Measurements from ENCODE around the gene DLG1. TPM values are rescaled to one million over a fixed set of nuclear protein-coding genes. Genes with fewer than 3 reads are reported as not detected.

The DLG1 gene
- total and polyA plus RNA-seq, 2 donors = 37.6 to 40.4 TPM

DNA sequence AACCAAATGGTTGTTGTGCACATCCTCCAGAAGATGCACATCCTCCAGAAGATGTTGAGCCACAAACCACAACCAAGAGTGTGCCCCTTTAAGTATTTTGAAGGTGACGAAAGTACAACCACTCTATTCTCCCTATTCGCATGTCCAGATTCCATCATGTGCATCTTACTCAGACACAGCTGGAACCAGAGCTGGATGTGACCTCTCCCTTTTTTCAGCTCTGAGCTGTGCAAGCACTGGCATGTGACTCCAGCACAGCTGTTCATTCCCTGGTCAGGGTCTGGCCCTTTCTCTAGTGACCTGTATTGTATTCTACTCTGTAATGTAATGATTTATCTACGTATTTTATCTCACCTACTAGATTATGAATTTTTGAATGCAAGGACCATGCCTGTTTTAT is 29.3 kb upstream of the DLG1 start:
- 37% methylated on average over 3 of the region's 3 CpGs for WGBS
- Histone ChIP-seq H3K27ac (ENCODE audit: low read depth in 1 of 2, low read length in 1 of 2) (no peak overlapping the region), H3K4me3 (ENCODE audit: low read length in 2 of 2) (no peak overlapping the region), H3K27me3 (ENCODE audit: control insufficient read depth in 2 of 2, insufficient read depth in 1 of 2, low read length in 1 of 2) (no peaks in the 10 kb centered on the region), H3K9me3 (ENCODE audit: control insufficient read depth in 2 of 2, insufficient read depth in 1 of 2, low read length in 1 of 2) (peaks cover 0 to 1% of the 10 kb centered on the region in 2 donors), H3K36me3 (ENCODE audit: control insufficient read depth in 2 of 2, insufficient read depth in 2 of 2, low read length in 1 of 2) (no peaks in the 10 kb centered on the region), H3K4me1 (ENCODE audit: control insufficient read depth in 2 of 2, insufficient read depth in 2 of 2, low read length in 2 of 2) (no peaks in the 10 kb centered on the region)
- no peak for DNase-seq (ENCODE audit: low read depth in 6 of 9, low spot score in 9 of 9)

DNA sequence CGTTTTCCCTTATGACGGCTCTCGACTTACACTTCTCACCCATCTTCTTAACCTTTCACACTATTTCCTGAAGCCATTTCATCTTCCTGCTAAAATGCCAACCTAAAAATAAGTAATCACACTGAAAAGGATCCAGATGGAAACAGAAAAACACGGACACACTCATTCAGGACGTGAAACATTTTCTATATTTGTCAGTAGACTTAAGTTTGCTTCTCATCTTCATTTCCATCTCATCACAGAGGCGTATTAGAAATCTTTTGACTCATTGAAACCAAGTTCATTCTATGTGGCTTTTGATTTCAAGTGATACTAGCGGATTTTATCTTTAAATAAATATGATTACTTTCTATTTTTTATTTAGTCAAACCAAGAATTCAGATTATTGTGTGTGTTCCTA is 27.4 kb upstream of the DLG1 start:
- DNase-seq (ENCODE audit: low read depth in 6 of 9, low spot score in 9 of 9) = no peak
- Histone ChIP-seq H3K27ac (ENCODE audit: low read depth in 1 of 2, low read length in 1 of 2) (no peak overlapping the region), H3K9me3 (ENCODE audit: control insufficient read depth in 2 of 2, insufficient read depth in 1 of 2, low read length in 1 of 2) (peaks cover 0 to 1% of the 10 kb centered on the region in 2 donors), H3K36me3 (ENCODE audit: control insufficient read depth in 2 of 2, insufficient read depth in 2 of 2, low read length in 1 of 2) (no peaks in the 10 kb centered on the region), H3K27me3 (ENCODE audit: control insufficient read depth in 2 of 2, insufficient read depth in 1 of 2, low read length in 1 of 2) (no peaks in the 10 kb centered on the region), H3K4me1 (ENCODE audit: control insufficient read depth in 2 of 2, insufficient read depth in 2 of 2, low read length in 2 of 2) (no peaks in the 10 kb centered on the region), H3K4me3 (ENCODE audit: low read length in 2 of 2) (no peak overlapping the region)
- 93% methylated on average over 7 of the region's 7 CpGs for WGBS

DNA sequence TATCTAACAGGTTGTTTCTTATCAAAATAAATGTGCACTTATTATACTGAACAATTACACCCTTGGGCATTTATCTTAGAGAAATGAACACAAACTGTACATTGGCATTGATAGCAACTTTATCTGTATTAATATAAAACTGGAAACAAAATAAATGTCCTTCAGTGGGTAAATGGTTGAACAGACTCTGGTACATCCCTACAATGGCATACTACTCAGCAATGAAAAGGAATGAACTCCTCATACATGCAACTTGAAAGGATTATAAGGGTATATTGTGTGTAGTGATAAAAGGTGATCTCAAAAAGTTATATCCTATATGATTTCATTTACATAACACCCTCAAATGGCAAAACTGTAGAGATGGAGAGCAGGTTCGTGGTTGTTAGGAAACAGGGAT is 23.7 kb upstream of the DLG1 start:
- H3K4me3 ChIP-seq (ENCODE audit: low read length in 2 of 2) = no peak overlapping the region
- H3K27me3 ChIP-seq (ENCODE audit: control insufficient read depth in 2 of 2, insufficient read depth in 1 of 2, low read length in 1 of 2) = peaks cover 0 to 2% of the 10 kb centered on the region in 2 donors
- no peaks in the 10 kb centered on the region for H3K4me1 ChIP-seq (ENCODE audit: control insufficient read depth in 2 of 2, insufficient read depth in 2 of 2, low read length in 2 of 2)
- DNase-seq (ENCODE audit: low read depth in 6 of 9, low spot score in 9 of 9) = no peak
- peaks cover 0 to 1% of the 10 kb centered on the region in 2 donors for H3K9me3 ChIP-seq (ENCODE audit: control insufficient read depth in 2 of 2, insufficient read depth in 1 of 2, low read length in 1 of 2)
- no peaks in the 10 kb centered on the region for H3K36me3 ChIP-seq (ENCODE audit: control insufficient read depth in 2 of 2, insufficient read depth in 2 of 2, low read length in 1 of 2)
- H3K27ac ChIP-seq (ENCODE audit: low read depth in 1 of 2, low read length in 1 of 2) = no peak overlapping the region
- WGBS = 95% methylated on average over 1 of the region's 1 CpG

DNA sequence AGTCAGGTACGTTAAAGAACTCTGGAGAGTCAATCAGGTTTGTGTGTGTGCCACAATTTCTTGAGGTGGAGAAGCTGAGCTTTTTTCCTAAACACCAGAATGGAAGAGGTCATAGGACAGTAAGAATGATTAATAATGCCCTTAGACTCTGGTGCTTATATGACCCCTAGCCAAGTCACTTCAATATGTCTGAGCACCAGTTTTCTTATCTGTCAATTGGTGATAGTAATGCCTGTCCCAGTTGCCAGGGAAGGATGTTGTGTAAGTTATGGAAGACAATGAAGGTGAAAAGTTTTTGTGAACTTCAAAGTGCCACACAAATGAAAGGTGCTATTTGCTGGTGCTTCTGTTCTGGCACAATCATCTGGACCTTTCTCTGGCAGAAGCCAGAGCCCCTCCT is 22.2 kb upstream of the DLG1 start:
- Histone ChIP-seq H3K27me3 (ENCODE audit: control insufficient read depth in 2 of 2, insufficient read depth in 1 of 2, low read length in 1 of 2) (peaks cover 0 to 4% of the 10 kb centered on the region in 2 donors), H3K4me3 (ENCODE audit: low read length in 2 of 2) (no peak overlapping the region), H3K27ac (ENCODE audit: low read depth in 1 of 2, low read length in 1 of 2) (no peak overlapping the region), H3K9me3 (ENCODE audit: control insufficient read depth in 2 of 2, insufficient read depth in 1 of 2, low read length in 1 of 2) (peaks cover 0 to 1% of the 10 kb centered on the region in 2 donors), H3K36me3 (ENCODE audit: control insufficient read depth in 2 of 2, insufficient read depth in 2 of 2, low read length in 1 of 2) (no peaks in the 10 kb centered on the region), H3K4me1 (ENCODE audit: control insufficient read depth in 2 of 2, insufficient read depth in 2 of 2, low read length in 2 of 2) (no peaks in the 10 kb centered on the region)
- no peak for DNase-seq (ENCODE audit: low read depth in 6 of 9, low spot score in 9 of 9)
- WGBS = 83% methylated on average over 1 of the region's 1 CpG

DNA sequence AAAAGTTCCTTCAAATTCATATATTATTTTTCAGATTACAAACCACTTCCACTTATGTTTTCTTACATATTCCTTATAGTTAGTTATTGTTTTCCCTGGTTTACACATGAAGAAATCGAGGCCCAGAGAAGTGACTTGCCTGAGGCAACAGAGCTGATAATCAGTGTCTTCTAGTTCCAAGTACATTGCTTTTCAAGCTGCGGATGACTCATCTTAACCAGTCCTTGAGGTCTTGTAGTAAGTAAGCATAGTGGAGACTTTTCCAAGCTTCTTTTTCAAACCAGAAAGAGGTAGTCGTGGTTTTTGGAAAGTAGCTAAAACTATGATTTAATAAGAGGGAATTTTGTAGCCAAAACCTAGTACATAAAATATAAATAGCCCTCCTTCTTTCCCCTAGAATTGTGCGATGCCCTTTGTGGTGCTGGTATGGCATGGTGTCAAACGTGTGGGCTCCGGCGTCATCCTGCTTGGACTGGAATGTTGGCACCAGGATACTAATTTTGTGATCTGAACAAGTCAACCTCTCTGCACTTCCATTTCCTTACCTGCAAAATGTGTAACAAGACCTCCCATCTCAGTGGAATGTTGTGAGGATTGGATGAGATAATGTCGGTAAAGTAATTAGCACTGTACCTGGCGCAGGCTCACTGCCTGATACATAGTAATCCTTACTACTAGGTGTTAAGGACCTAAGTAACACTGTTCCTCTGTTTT is 19.0 kb upstream of the DLG1 start:
- H3K36me3 ChIP-seq (ENCODE audit: control insufficient read depth in 2 of 2, insufficient read depth in 2 of 2, low read length in 1 of 2) = no peaks in the 10 kb centered on the region
- peaks cover 0 to 4% of the 10 kb centered on the region in 2 donors for H3K27me3 ChIP-seq (ENCODE audit: control insufficient read depth in 2 of 2, insufficient read depth in 1 of 2, low read length in 1 of 2)
- H3K27ac ChIP-seq (ENCODE audit: low read depth in 1 of 2, low read length in 1 of 2) = no peak overlapping the region
- no peak for DNase-seq (ENCODE audit: low read depth in 6 of 9, low spot score in 9 of 9)
- no peak overlapping the region for H3K4me3 ChIP-seq (ENCODE audit: low read length in 2 of 2)
- WGBS = 93% methylated on average over 9 of the region's 9 CpGs
- no peaks in the 10 kb centered on the region for H3K4me1 ChIP-seq (ENCODE audit: control insufficient read depth in 2 of 2, insufficient read depth in 2 of 2, low read length in 2 of 2)
- no peaks in the 10 kb centered on the region for H3K9me3 ChIP-seq (ENCODE audit: control insufficient read depth in 2 of 2, insufficient read depth in 1 of 2, low read length in 1 of 2)

DNA sequence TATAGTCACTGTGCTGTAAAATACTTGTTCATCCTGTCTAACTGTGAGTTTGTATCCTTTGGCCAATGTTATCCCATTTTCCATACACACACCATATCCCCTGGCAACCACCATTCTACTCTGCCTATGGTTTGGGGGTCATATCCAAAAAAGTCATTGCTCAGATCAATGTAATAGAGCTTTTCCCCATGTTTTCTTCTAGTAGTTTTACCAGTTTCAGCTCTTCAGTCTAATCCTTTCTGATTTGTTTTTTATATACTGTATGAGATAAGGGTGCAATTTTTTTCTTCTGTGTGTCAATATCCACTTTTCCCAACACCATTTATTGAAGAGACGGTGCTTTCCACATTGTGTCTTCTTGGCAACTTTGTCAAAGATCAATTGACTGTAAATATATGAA is 14.0 kb upstream of the DLG1 start:
- 100% methylated on average over 1 of the region's 1 CpG for WGBS

DNA sequence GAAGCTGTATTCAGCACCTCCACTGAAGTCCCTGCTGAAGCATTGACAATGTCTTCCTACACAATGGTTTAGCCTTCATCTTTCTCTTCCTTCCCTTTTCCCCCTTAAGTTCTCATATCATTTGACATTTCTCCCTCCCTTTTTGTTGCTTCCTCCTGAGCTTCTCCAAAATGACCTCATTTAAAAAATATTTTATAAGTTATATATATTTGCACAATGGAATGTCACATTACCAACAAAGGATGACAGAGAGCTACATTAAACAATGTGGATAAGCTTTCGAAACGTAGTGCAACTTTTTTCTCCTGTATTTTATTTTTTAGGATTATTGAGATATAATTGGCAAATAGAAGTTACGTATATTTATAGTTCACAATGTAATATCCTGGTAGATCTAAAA is 13.2 kb upstream of the DLG1 start:
- Histone ChIP-seq H3K9me3 (ENCODE audit: control insufficient read depth in 2 of 2, insufficient read depth in 1 of 2, low read length in 1 of 2) (no peaks in the 10 kb centered on the region), H3K4me3 (ENCODE audit: low read length in 2 of 2) (no peak overlapping the region), H3K27ac (ENCODE audit: low read depth in 1 of 2, low read length in 1 of 2) (no peak overlapping the region), H3K27me3 (ENCODE audit: control insufficient read depth in 2 of 2, insufficient read depth in 1 of 2, low read length in 1 of 2) (peaks cover 0 to 2% of the 10 kb centered on the region in 2 donors), H3K4me1 (ENCODE audit: control insufficient read depth in 2 of 2, insufficient read depth in 2 of 2, low read length in 2 of 2) (no peaks in the 10 kb centered on the region), H3K36me3 (ENCODE audit: control insufficient read depth in 2 of 2, insufficient read depth in 2 of 2, low read length in 1 of 2) (no peaks in the 10 kb centered on the region)
- 98% methylated on average over 3 of the region's 3 CpGs for WGBS
- no peak for DNase-seq (ENCODE audit: low read depth in 6 of 9, low spot score in 9 of 9)

More for the DNA sequence above, 14.0 kb upstream of the DLG1 start:
- Histone ChIP-seq H3K9me3 (ENCODE audit: control insufficient read depth in 2 of 2, insufficient read depth in 1 of 2, low read length in 1 of 2) (no peaks in the 10 kb centered on the region), H3K36me3 (ENCODE audit: control insufficient read depth in 2 of 2, insufficient read depth in 2 of 2, low read length in 1 of 2) (no peaks in the 10 kb centered on the region), H3K27ac (ENCODE audit: low read depth in 1 of 2, low read length in 1 of 2) (no peak overlapping the region), H3K4me3 (ENCODE audit: low read length in 2 of 2) (no peak overlapping the region), H3K4me1 (ENCODE audit: control insufficient read depth in 2 of 2, insufficient read depth in 2 of 2, low read length in 2 of 2) (no peaks in the 10 kb centered on the region), H3K27me3 (ENCODE audit: control insufficient read depth in 2 of 2, insufficient read depth in 1 of 2, low read length in 1 of 2) (peaks cover 0 to 2% of the 10 kb centered on the region in 2 donors)
- DNase-seq (ENCODE audit: low read depth in 6 of 9, low spot score in 9 of 9) = no peak

DNA sequence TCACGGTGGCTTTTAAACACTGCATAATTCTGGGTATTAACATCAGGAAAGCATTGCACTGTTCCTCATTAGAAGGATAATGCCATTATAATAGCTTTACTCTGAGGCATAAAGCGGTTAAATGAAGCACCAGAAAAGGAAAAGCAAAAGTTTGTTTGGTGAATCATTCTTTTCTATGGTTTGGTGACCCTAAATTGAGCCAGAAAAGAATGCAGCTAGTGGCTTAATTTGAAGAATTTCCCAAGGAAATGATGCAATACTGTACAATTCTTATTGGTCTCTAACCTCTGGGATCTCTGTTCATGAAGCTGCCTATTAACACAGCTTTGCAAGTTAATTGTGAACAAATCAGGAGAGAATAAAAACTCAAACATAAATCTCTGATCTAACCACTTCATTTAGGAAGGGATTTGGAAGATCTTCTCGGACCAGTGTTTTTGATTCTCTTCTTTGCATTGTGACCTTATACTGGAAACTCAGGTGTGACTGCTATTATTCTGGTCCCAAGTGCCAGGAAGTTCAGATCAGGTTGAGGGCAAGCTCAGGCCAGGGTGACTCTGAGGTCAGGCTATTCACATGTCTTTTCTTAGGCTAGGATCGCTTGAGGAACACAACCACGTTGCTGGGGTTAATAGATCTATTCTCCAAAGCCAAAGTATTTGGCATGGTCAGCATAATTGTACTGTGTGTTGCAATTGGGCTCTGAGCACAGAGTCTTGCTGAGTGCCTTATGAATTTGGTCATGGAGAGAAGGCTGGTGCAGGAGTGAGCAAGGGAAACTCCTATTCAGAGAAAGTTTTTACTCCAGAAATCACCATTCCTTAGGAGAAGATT is 11.3 kb upstream of the DLG1 start:
- H3K27ac ChIP-seq (ENCODE audit: low read depth in 1 of 2, low read length in 1 of 2) = no peak overlapping the region
- DNase-seq (ENCODE audit: low read depth in 6 of 9, low spot score in 9 of 9) = no peak
- no peaks in the 10 kb centered on the region for H3K9me3 ChIP-seq (ENCODE audit: control insufficient read depth in 2 of 2, insufficient read depth in 1 of 2, low read length in 1 of 2)
- WGBS = 83% methylated on average over 5 of the region's 5 CpGs
- H3K27me3 ChIP-seq (ENCODE audit: control insufficient read depth in 2 of 2, insufficient read depth in 1 of 2, low read length in 1 of 2) = no peaks in the 10 kb centered on the region
- no peak overlapping the region for H3K4me3 ChIP-seq (ENCODE audit: low read length in 2 of 2)
- peaks cover 0 to 4% of the 10 kb centered on the region in 2 donors for H3K4me1 ChIP-seq (ENCODE audit: control insufficient read depth in 2 of 2, insufficient read depth in 2 of 2, low read length in 2 of 2)
- H3K36me3 ChIP-seq (ENCODE audit: control insufficient read depth in 2 of 2, insufficient read depth in 2 of 2, low read length in 1 of 2) = no peaks in the 10 kb centered on the region

DNA sequence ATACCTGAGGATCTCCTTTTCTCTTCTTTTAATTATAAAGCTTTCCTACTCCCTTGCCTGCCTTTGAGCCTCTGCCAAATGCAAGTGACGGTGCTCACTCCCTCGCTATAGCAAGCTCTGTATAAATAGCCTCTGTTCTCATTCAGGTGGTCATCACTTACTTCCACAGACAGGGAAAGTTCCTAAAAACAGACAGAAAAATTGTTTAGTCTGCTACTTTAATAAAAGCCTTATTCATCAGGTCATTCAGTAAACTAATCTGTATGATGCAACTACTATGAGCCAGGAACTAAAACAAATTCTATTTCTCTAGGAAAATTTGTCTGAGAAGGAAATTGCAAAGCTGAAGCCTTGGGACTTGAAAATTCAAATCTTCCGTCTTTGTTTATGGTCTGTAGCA is 10.2 kb upstream of the DLG1 start:
- WGBS = 91% methylated on average over 3 of the region's 3 CpGs
- no peaks in the 10 kb centered on the region for H3K9me3 ChIP-seq (ENCODE audit: control insufficient read depth in 2 of 2, insufficient read depth in 1 of 2, low read length in 1 of 2)
- DNase-seq (ENCODE audit: low read depth in 6 of 9, low spot score in 9 of 9) = no peak
- H3K4me3 ChIP-seq (ENCODE audit: low read length in 2 of 2) = no peak overlapping the region
- no peak overlapping the region for H3K27ac ChIP-seq (ENCODE audit: low read depth in 1 of 2, low read length in 1 of 2)
- H3K4me1 ChIP-seq (ENCODE audit: control insufficient read depth in 2 of 2, insufficient read depth in 2 of 2, low read length in 2 of 2) = peaks cover 0 to 4% of the 10 kb centered on the region in 2 donors
- H3K36me3 ChIP-seq (ENCODE audit: control insufficient read depth in 2 of 2, insufficient read depth in 2 of 2, low read length in 1 of 2) = no peaks in the 10 kb centered on the region
- peaks cover 0 to 2% of the 10 kb centered on the region in 2 donors for H3K27me3 ChIP-seq (ENCODE audit: control insufficient read depth in 2 of 2, insufficient read depth in 1 of 2, low read length in 1 of 2)

Data from thymus (tissue), 11 donors.